ENCODE results near the gene MAGI2.
"Not testable (repeated sequence)": the region's sequence is repeated elsewhere in the genome, so short reads cannot be mapped to it uniquely, and the experiment has no call there.

The MAGI2 gene

DNA sequence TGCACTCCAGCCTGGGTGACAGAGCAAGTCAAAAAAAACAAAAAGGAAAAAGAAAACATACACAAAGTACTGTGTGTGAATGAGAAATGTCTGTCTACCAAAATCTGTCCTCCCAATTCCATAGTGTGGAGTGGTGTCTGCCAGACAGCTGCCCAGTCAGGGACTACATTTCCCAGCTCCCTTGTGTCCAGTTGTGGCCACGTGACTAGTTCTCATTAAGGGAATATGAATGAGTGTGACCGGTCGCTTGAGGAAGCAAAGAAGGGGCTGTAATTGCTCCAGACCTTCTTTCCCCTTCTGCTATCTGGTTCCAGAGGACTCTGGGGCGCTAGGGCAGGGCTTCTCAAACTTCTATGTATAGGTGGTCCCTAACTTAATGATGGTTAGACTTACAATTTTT lies 1450.8 kb downstream of the MAGI2 start:
- no peak for DNase-seq

DNA sequence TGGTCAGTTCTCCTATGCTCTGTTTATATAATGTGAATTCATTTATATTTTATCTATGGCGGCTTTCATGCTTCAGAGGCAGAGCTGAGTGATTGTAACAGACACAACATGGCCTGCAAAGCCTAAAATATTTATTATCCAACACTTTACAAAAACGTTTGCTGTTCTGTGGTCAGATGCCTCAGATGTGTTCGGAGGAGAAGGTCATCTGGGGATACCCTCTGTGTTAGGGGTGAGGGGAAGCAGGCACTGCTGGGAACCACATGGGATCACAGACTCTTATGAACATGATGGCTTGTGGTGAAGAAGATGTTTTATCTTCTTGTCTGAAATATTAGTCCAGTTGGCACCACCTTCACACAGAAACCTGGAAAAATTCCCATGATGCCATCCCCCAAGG lies 1451.4 kb downstream of the MAGI2 start:
- DNase-seq, result no peak

- DNase-seq, result not testable (repeated sequence)
These were observed 1454.3 kb downstream of the MAGI2 start for GRCh38 chr7:77999168-77999567.

DNA sequence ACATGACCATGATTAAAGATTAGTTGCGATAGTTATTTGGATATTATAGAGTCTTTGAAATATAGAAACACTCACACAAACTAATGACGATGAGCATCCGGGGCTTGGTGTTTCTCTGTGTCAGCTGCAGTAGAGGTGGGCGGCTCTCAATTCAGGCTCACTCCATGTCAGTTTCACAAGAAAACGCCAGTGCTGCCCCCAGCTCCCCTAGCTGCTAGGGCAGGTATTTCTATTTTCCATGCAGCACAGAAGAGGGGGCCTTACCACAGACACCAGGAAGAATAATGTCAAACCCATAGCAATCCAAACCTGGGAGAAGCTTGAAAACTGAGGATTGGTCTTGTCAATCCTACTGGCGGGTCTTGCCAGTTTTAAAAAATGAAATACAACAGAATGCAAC lies 1457.8 kb downstream of the MAGI2 start:
- no peak for DNase-seq

GRCh38 chr7:77993838-77994237 lies 1459.6 kb downstream of the MAGI2 start:
- no peak for DNase-seq

- DNase-seq, result no peak
These were observed 1461.8 kb downstream of the MAGI2 start for GRCh38 chr7:77991656-77992055.

DNA sequence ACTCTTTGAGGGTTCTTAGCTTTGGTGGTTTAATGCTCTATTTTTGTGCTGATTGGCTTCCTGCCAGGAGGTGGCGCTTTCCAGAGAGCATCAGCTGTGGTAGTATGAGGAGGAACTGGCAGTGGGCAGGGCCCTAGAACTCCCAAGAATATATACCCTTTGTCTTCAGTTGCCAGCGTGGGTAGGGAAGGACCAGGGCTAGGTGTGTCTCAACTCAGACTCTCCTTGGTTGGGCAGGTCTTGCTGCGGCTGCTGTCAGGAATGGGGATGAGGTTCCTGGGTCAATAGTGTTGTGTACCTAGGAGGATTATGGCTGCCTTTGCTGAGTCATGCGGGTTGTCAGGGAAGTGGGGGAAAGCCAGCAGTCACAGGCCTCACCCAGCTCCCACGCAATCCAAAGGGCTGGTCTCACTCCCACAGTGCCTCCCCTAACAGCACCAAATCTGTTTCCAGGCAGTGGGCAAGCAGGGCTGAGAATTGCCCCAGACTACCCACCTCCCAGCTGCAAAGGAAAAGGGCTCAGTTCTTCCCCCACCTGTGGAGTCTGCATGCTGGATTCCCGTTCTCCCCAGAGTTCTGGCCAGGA lies 1463.4 kb downstream of the MAGI2 start:
- no peak for DNase-seq

DNA sequence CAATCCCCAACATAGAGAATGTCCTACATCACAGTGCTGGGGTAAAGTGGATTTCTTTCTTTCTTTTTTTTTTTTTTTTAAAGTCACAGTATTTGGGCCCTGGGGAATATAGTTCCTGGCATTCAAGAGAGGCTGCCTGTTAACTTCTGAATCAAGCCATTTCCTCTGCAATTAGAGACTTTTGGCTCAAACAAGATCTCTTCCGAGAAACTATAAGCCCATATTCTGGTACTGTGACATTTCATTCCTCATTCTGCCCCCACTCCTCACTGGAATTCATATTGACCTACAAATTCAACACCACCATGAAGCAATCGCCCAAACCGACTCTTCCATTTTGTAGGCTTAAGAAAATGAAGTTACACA lies 1467.5 kb downstream of the MAGI2 start:
- DNase-seq, result no peak

DNA sequence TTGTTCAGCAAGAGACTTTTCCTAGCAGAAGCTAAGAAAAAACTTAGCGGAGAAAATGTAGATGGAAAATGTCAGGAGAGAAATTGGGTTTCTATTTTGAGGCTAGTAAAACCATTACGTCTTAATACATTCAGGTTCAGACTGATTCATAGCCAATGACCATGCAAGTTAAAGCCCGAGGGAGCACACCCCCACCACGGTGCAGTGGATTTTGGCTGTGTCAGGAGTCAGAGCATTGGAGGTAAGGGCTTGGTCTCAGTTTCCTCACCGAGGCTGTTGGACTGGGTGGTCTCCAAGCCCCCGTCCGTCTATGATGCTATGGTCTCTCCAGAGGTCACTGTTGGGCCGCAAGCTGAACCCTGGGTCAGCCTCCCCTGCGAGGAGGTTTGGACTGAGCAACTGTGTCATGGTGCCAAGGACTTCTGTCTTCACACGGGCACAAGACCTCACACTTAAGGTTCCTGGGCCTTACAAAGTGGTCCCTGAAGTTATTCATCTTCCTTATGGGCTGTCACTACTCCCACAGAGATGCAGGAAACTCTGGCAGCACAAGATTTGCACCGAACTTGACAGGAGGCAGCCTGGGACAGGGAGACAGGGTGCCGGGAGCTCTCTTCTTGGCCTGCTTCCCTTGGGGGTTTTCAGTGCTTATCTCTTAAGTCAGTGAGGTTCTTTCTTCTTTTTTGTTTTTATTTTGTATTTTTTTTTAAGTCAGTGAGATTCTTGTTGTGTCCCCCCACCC lies 1468.1 kb downstream of the MAGI2 start:
- no peak for DNase-seq

- DNase-seq, result no peak
These were observed 1469.5 kb downstream of the MAGI2 start for GRCh38 chr7:77983973-77984372.

- no peak for DNase-seq
These were observed 1470.4 kb downstream of the MAGI2 start for GRCh38 chr7:77982926-77983550.

DNA sequence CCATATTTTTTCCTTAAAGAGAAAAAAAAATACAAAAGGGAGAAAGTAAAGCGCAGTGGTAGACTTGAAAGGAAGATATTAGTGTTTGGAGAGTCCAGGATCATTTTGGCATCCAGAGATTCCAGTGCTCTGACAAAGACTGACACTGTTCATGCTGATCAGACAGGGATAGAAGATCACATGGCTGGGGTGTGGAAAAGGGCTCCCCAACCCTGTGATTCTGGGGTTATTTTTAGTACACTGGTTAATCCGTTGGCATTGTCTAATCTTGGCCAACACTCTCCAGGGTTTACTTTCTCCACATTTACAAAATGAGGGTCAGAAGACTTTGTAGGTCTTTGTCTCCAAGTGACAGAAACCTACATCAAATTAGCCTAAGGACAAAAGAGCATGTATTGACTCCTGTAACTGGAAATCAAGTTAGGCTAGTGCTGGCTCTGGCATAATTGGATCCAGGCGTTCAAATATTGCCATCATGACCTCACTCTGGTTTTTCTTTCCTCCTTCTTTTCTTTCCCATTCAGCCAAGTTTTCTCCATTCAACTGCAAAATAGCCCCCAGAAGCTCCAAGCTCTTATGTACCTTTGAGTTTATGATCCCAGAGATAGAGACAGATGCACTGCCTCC lies 1473.3 kb downstream of the MAGI2 start:
- no peak for DNase-seq

DNA sequence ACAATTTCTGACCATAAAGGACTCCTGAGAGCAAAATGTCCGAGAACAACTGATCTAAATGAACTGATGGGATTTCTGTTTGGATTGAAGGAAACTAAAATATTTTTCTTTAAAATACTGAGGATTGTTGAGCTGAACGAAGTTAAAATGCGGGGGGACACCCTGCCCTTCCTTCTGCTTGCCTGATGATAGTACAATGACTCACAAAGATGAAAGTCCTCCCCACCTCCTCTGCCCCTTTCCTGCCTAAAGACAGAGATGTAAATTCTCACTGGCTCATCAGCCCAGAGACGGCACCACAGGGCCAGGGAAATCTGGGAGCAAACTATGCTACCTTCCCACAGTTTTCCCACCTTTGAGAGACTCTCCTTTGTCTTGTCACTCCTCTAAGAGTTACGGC lies 1474.2 kb downstream of the MAGI2 start:
- DNase-seq, result no peak

DNA sequence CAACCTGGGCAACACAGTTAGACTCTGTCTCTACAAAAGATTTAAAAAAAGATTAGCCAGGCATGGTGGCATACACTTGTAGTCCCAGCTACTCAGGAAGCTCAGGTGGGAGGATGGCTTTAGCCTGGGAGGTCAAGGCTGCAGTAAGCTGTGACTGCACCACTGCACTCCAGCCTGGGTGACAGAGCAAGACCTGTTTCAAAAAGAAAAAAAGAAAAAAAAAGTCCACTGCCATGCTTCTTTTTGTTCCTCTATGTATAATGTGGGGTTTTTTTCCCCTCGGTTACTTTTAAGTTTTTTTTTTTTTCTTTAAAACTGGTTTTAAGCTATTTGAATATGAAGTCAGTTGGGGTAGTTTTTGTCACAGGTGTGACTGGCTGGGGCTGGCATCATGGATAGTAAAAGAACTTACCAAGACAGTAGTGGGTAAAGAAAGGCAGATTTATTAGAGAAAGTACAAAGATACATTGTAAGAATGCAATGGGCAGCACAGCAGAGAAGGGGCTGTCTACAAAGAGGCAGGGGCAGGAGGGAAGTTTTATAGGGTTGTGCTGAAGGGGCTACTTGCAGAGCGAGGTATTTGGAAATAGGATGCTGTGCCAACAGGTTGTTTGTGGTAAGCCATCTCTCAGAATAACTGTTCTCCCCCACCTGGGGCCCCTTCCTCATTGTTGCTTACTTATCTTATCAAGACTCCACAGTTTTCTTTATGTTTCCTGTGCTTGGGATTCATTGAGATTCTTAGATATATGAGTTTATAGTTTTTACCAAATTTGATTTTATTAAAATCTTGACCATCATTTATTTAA lies 1477.6 kb downstream of the MAGI2 start:
- no peak for DNase-seq

GRCh38 chr7:77971726-77972125 lies 1481.7 kb downstream of the MAGI2 start:
- DNase-seq, result no peak

GRCh38 chr7:77967429-77967828 lies 1486.0 kb downstream of the MAGI2 start:
- no peak for DNase-seq

Measured in activated CD4-positive, alpha-beta T cell treated with anti-CD3 and anti-CD28 coated beads for 4 hours (primary cell).